HG03196 (cell line): ENCODE data around the gene TCF7L1.
"Not testable (repeated sequence)": the region's sequence is repeated elsewhere in the genome, so short reads cannot be mapped to it uniquely, and the experiment has no call there.

Source experiments
- ATAC-seq: cut with Tn5 transposase; IDR thresholded peaks from one replicate; pipeline ENCODE4 v1.9.1; 2021; ENCODE audit not compliant: unreplicated experiment

The TCF7L1 gene

DNA sequence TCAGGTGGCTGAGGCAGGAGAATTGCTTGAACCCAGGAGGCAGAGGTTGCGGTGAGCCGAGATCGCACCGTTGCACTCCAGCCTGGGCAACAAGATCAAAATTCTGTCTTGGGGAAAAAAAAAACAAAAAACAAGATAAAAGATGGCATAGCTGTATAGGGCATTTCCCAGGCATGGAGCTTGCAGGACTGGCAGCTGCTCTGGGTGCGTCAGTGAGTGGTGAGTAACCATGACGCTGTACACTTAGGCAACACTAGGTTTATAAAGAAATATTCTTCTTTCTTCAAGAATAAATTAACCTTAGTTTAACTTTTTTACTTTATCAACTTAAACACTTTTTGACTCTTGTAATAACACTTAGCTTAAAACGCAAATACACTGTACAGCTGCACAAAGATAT is 179.2 kb downstream of the TCF7L1 start:
- ATAC-seq: no peak

DNA sequence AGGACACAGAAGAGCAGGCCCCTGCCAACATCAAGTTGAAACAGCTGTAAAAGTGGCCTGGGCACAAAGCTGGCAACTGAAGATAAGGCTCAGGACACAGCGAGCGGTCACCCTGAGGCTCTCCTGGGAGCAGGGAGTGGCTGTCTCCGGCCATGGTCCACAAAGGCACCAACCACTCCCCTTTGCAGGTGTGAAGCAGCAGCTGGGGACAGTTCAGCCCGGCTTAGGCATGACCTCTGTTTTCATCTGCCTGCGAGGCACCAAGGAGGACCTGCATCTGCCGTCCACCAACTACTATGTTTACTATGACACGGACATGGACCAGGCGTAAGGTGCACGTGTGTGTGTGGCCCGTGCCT is 181.7 kb downstream of the TCF7L1 start:
- no peak for ATAC-seq

DNA sequence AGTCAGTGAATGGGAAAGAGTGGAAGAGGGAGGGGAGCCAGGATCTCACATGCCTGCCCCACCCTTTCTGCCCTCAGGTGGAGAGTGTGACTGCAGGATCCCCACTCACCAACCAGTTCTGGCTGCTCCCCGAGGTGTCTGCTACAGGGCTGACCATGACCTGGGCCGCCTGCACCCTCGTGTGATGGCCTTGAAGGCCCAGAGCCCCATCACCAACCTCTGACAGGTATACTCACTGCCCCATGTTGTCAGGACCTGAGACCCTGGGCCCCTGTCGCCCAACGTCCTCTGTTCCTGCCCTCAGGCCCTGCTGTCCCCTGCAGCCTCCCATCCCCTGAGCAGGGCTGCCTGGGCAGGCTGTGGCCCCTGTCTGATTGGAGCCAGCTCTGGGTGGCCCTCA is 182.7 kb downstream of the TCF7L1 start:
- ATAC-seq: not testable (repeated sequence)

DNA sequence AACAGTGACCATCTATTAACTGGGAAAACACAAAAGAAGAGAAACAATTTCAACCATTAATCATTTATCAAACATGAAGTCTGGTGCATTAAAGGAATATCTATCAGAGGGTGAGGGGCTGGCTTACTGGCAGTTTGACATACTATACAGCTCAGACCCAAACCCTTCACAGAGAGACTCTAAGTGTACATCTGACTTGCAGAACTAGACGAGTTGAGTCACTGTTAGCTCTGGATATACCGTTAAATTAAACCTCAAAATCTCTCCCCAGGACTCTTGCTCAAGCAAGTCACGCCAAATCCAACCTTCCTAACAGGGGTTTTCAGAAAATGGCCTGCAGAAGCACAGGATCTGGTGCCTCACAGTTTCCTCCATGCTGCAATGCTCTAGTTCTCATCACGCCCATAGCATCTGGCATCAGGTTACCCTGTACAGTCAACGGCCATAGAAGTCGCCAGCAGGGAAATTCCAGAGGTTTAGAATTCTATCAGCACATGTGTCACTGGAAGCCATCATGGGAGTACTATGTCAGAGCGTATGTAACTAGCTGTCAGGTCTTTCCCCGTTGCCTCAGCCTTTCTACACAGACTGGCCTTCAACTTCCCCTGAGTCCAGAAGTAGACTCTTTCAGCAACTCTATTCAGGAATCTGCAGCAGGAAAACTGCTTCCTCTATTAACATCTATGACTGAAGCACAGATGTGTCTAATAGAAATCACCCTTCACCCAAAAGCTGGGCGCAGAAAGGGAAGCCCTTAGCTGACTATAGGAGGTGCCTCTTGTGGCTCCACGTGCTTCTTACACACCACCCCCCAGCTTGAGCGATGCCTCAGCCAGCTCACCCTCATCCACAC is 185.3 kb downstream of the TCF7L1 start:
- ATAC-seq: no peak

DNA sequence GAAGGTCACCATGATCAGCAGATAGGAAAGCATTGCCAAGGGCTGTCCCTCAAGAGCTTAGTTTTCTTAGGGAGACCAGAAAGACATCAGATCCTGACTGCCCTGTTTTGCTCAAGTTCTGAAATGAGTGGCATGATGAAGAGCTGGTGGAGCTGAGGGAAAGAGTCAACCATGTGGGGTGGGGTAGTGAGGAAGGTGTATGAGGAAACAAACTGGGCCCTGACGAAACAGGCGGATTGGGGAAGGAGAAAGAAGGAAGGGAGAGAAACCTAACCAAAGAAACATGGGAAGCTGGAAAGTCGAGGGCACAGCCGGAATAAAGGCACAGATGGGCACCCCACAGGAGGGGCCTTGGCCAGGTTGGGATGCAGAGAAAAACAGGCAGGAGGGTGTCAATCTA is 186.6 kb downstream of the TCF7L1 start:
- ATAC-seq: no peak

DNA sequence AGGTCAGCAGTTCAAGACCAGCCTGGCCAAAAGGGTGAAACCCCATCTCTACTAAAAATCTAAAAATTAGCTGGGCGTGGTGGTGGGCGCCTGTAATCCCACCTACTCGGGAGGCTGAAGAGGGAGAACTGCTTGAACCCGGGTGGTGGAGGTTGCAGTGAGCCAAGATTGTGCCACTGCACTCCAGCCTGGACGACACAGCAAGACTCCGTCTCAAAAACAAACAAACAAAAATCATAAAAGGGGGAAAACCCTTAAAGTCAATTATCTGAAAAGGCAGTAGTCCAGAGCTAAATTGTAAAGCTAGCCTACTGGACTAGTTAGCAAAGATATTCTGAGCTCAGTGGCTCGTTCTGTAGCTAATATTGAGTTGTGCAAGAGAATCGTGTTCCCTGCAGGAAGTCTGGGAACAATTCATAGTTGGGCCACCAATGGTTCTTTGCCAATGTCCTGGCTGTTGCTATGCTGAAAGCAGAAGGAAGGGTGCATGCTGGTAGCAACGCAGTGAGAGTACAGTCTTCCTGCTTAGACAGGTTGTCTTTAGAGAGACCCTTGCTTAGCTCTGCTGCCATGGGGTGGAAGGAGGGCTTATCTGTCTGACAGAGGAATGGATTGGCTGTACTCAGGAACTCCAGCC is 190.3 kb downstream of the TCF7L1 start:
- ATAC-seq: no peak

DNA sequence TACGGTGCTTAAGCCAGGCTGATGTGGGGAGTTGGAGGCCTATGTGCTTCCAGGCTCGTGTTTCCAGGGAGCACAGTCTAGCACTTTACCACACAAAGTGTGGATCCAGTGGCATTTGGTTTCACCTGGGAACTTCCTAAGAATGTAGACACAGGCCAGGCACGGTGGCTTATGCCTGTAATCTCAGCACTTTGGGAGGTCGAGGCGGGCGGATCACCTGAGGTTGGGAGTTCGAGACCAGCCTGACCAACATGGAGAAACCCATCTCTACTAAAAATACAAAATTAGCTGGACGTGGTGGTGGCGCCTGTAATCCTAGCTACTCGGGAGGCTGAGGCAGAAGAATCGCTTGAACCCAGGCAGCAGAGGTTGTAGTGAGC is 190.8 kb downstream of the TCF7L1 start:
- not testable (repeated sequence) for ATAC-seq

DNA sequence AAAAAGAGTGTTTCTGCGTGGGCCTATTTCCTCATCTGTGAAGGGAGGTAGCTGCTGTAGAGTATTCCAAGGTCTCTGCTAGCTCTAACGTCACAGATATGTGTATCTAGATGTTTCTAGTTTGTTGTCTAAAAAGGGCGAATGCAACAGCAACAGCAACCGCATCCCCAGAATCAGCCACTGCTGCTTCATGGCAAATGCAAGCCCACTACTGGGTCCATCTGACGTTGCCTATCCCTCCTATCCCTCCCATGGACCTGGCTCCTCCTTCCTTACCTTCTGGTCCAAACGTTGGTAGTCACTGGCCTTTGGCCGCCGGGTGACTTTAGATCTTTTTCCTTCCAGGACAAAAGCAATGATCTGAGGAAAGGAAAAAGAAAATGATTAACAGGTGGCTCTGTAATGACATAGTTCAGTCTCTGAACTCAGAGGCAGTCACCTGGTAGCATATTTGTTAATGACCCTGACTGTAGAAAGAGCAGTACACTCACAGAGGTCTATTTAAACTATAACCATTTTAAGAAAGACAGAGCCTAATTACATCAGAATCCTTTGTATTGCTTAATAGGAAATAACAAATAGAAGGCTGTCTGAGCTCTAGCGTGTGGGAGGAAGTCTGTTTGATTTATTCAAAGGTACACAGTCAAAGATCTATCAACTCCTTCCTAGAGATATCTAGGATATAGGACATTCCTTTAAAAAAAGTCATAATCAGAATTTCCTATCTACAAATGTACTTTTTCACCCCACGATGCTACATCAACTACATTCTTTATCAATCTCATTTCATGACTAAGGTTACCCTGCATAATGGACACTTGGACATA is 191.7 kb downstream of the TCF7L1 start:
- no peak for ATAC-seq

DNA sequence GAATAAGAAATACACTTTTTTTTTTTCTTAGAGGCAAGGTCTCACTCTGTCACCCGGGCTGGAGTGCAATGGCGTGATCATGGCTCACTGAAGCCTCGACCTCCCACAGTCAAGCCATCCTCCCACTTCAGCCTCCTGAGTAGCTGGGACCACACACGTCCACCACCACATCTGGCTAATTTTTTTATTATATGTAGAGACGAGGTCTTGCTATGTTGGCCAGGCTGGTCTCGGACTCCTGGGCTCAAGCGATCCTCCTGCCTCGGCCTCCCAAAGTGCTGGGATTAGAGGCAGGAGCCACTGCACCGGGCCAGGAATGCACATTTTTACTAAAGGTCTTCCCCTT is 192.2 kb downstream of the TCF7L1 start:
- no peak for ATAC-seq

DNA sequence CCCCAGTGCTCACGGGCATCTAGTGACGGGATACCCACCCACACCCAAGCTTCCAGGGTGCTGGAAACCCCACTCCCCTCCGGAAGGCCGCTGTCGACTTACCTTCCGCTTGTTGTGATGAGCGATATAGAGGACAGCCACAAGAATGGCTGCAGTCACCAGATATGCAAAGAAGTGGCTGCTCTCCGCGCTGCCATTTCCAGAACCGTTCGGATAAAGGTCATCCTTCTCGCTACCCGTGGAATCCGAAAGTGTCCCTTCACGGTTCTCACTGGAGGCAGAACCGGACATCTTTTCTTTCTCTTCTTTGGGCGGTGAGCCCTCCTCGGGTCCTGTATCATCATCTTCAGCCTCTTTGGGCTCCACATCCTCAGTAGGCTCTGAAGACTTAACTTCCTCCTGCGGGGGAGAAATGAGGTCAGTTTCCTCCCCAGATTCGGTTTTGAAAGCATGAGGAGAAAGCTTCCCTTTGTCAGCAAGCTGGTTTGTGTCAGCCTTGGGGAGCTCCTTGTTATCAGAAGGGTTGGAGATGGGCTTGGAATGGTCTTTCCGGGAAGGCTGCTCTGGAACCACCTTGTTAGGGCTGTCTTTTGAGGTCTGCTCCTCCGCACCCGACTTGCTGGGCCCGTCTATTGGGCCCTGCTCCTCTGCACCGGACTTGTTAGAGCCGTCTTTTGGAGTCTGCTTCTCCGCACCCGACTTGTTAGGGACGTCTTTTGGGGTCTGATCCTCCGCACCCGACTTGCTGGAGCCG is 193.4 kb downstream of the TCF7L1 start:
- peak; percentile 32 for ATAC-seq

DNA sequence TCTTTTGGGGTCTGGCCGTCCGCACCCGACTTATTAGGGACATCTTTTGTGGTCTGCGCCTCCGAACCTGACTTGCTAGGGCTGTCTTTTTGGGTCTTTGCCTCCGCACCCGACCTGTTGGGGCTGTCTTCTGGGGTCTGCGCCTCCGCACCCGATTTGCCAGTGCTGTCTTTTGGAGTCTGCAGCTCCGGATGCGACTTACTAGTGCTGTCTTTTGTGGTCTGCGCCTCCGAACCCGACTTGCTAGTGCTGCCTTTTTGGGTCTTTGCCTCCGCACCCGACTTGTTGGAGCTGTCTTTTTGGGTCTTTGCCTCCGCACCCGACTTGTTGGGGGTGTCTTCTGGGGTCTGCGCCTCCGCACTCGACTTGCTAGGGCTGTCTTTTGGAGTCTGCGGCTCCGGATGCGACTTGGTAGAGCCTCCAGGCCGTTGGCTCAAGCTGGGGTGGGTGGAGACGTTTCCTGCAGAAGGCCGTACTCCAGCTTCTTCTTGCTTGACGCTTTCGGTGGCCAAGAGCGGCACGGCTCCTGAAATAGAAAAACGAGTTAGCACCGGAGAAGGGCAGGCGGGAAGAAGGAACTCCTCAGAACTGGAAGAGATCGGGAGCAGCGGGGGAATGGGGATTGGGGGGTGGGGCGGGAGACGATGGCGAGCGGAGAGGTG is 194.1 kb downstream of the TCF7L1 start:
- peak; percentile 34 for ATAC-seq

DNA sequence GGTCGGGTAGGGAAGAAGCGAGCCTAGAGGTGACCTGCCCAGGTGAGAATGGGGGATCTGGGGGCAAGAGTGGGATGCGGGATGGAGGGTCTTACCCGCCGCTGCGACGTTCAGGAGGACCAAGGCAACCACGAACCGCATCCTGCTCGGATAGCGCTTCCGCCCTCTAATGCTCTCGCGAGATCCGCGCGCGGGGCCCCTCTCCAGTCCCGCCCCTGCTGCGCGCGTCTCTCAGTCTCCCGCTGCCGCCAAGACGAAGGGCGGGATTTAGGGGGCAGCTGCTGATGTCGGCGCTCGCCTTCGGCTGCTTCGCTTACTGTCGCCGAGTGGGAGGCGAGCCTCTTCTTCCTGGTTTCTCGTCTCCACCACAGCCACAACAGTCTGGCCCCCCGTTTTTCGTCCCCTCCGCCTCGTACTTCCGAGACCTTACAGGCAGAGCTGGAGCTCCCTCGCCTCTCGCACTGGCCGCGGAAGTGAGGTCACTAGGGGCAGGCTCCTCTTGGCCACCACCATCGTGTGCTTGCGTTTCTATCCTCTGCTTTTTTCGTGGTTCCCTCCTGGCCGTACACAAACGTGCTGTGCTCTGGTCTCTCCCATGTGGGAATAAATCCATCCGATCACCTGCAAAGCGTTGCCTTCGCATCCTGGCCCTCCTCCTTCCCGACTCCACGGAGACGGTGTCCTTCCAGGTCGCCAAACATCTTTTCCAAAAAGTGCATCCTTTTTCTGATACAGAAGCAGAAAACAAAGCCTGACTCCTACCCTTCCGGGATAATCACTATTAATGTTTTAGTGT is 194.8 kb downstream of the TCF7L1 start, which contains the start of gene TGOLN2:
Gene TGOLN2, minus strand, starts transcription at position 168 of the 796 bp plus-strand sequence. Its CDS starts 27 bp downstream, at position 141.
- ATAC-seq: peak; percentile 82

DNA sequence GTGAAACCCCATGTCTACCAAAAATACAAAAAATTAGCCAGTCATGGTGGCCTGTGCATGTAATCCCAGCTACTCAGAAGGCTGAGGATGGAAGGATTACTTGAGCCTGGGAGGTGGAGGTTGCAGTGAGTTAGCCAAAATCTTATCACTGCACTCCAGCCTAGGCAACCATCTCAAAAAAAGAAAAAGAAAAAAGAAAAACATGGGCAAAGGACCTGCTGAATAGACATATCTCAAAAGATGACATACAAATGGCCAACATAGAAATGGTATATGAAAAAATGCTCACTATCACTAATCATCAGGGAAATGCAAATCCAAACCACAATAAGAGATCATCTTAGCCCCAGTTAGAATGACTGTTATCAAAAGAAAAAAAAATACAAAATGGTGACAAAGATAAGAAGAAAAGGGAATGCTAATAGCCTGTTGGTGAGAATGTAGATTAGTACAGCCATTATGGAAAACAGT is 196.0 kb downstream of the TCF7L1 start:
- ATAC-seq: no peak

DNA sequence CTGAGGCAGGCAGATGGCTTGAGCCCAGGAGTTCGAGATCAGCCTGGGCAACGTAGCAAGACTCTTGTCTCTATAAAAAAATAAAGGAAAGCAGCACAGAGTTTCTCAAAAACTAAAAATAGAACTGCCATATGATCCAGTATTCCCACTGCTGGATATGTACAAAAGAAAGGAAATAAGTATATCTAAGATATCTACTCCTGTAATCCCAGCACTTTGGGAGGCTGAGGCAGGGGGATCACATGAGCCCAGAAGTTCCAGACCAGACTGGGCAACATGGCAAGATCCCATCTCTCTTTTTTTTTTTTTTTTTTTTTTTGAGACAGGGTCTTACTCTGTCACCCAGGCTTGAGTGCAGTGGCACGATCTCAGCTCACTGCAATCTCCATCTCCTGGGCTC is 196.5 kb downstream of the TCF7L1 start:
- ATAC-seq: not testable (repeated sequence)

DNA sequence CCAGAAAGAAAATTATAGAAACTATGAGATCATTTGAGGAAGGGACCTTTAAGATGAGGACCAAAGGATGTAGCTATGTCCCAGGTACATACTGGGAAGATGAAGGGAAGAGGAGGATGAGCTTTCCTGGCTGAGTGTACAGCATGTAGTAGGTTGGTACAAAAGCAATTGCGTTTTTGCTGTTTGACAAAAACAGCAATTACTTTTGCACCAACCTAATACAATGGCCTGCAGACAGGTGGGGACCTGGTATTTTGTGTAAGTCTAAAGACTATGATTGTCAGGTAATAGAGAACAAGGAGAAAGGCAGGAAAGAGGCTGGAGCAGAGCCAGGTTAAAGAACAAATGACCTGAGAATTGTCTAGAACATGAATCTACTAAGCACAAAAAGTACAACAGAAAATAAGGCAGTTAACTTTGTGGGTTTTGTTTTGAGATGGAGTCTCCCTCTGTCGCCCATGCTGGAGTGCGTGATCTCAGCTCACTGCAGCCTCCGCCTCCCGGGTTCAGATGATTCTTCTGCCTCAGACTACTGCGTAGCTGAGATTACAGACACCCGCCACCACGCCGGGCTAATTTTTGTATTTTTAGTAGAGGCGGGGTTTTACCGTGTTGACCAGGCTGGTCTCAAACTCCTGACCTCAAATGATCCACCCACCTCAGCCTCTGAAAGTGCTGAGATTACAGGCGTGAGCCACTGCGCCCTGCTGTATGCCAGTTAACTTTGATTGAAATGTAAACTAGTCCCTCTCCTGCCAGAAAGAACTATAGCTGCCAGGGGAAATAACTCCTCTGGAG is 197.8 kb downstream of the TCF7L1 start:
- ATAC-seq: no peak

DNA sequence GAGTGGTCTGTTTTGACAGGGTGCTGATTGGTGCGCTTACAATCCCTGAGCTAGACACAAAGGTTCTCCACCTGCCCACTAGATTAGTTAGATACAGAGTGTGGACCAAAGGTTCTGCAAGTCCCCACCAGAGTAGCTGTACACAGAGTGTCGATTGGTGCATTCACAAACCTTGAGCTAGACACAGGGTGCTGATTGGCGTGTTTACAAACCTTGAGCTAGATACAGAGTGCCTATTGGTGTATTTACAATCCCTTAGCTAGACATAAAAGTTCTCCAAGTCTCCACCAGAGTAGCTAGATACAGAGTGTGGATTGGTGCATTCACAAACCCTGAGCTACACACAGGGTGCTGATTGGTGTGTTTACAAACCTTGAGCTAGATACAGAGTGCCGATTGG is 200.7 kb downstream of the TCF7L1 start:
- ATAC-seq: not testable (repeated sequence)

DNA sequence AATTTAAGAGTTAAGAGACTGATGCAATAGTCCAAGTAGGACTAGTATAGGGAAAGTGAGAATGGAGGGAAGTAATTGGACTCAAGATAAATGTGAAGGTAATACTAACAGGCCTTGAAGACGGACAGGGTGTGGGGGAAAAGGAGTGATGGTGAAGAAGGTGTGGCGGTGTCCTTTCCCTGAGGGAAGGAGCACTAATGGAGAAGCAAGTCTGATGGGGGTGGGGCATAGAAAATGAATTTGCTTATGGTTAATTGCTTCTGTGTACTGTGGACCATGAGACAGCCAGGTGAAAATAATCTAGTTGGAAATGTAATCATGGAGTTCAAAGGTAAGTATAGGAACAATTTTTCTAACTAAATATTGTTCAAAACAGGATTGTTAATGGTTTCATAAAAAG is 201.7 kb downstream of the TCF7L1 start:
- no peak for ATAC-seq

DNA sequence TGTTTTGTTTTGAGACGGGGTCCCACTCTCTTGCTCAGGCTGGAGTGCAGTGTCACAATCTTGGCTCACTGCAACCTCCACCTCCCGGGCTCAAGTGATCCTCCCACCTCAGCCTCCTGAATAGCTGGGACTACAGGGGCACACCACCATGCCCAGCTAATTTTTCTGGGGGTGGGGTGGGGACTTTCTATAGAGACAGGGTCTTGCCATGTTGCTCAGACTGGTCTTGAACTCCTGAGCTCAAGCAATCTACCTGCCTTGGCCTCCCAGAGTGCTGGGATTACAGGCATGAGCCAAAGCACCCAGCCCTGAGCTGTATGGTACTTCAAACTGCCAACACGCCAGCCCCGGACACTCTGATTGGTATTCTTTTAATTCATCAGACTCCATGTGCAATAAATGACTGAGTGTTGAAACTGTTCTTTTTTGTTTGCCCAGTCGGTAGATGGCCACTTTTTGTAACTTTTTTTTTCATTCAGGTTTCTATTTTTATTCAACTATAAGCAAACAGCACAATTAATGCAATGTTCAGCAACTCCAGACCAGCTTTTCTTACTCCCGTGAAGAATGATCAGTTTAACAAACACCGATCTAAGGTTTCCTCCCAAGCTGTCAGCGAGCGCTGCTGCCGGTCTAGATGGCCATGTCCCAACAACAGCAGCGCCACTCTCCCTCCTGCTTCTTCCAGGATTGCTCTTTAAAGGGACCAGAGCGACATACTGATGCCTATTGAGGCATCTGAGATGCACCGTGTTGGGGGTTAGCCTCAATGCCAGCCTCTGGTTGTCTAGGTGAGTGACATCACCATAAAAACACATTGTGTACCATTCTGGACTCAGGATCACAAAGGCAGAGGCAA is 207.1 kb downstream of the TCF7L1 start:
- ATAC-seq: no peak
